Activated CD4-positive, alpha-beta T cell treated with anti-CD3 and anti-CD28 coated beads for 36 hours (primary cell): ENCODE data around the gene GCC2. TPM values are rescaled to one million over a fixed set of nuclear protein-coding genes. Genes with fewer than 3 reads are reported as not detected.
"Not testable (repeated sequence)": the region's sequence is repeated elsewhere in the genome, so short reads cannot be mapped to it uniquely, and the experiment has no call there.

Source experiments
- ATAC-seq: fragments of 200-7000 bp; cut with Tn5 transposase; one replicate; pipeline ENCODE4 v1.10.0; 2021; ENCODE audit warnings: mild to moderate bottlenecking, moderate library complexity
- CTCF ChIA-PET: fragments of 350-600 bp; sonication (Branson Sonifier 250); formaldehyde crosslinking; loops from one replicate; lab custom pipeline; 2021; ENCODE audit warnings: antibody characterized with exemption; lab: Charles Lee
- POLR2A ChIA-PET: fragments of 350-600 bp; sonication (Branson Sonifier 250); formaldehyde crosslinking; loops from one replicate; lab custom pipeline; 2021; ENCODE audit warnings: antibody characterized with exemption, inconsistent platforms; lab: Charles Lee
- DNase-seq: peaks from one replicate; pipeline ENCODE4 v3.0.0-alpha.2; 2020
- H3K27ac Mint-ChIP-seq: one replicate; pipeline ENCODE4 v1.8.0; 2021; ENCODE audit warnings: mixed read lengths
- H3K27me3 Mint-ChIP-seq: one replicate; pipeline ENCODE4 v1.8.0; 2021; ENCODE audit warnings: mixed read lengths
- H3K36me3 Mint-ChIP-seq: one replicate; pipeline ENCODE4 v1.8.0; 2021; ENCODE audit warnings: low read depth, mixed read lengths
- H3K4me1 Mint-ChIP-seq: one replicate; pipeline ENCODE4 v1.8.0; 2021; ENCODE audit warnings: mixed read lengths
- H3K4me3 Mint-ChIP-seq: one replicate; pipeline ENCODE4 v1.8.0; 2021; ENCODE audit warnings: mild to moderate bottlenecking, moderate library complexity, mixed read lengths
- H3K9me3 Mint-ChIP-seq: one replicate; pipeline ENCODE4 v1.8.0; 2021; ENCODE audit warnings: low read depth, mixed read lengths
- intact Hi-C, 2 experiments: fragments of 100-400 bp; cut with DNase I in 1 of 2; cut with micrococcal nuclease in 1 of 2; formaldehyde crosslinking; loops; one replicate each; pipeline versions ENCODE4 v1.14.2 to v1.15.1; 2022 to 2024; cut with DNase I, micrococcal nuclease
- total RNA-seq, 2 experiments: library from RNA; stranded (reverse); gene quantifications; one replicate each; pipeline ENCODE4 v1.2.3, GENCODE V29; 2021

GCC2 gene
- total RNA-seq, 2 experiments from 2014 or later: 47.8 to 51.3 TPM

DNA sequence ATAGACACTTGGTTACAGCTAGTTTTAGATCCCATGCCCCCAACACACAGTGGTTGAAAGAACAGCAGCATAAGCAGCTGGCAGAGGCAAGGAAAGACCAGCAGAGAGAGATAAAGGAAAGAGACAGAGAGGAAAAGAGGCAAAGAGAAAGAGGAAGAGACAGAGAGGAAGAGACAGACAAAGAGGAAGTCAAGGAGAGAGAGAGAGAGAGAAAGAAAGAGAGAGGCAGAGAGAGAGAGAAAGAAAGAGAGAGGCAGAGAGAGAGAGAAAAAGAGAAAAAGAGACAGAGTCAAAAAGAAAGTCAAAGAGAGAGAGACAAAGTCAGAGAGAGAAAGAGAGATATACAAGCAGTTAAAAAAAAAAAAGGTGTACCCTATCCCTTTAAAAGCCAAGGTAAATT lies 76.3 kb downstream of the GCC2 start:
- POLR2A ChIA-PET, intact Hi-C loops, H3K4me3 Mint-ChIP-seq, DNase-seq, CTCF ChIA-PET, H3K27ac Mint-ChIP-seq, H3K9me3 Mint-ChIP-seq, H3K4me1 Mint-ChIP-seq, H3K27me3 Mint-ChIP-seq, H3K36me3 Mint-ChIP-seq, ATAC-seq: not testable (repeated sequence)

DNA sequence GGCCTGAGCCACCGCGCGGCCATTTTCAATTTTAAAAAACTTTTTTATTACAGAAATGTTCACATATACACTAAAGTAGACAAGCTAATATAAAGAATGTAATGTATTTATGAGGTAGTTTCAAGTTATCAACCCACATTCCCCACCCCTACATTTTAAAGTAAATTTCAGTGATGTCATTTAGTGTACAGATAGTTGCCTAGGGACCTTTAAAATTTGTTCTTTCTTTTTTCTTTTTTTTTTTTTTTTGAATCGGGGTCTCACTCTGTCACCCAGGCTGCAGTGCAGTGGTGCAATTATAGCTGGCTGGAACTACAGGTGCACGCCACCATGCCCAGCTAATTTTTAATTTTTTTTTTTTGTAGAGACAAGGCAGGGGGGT lies 82.7 kb downstream of the GCC2 start:
- H3K4me3 Mint-ChIP-seq: peak overlapping the region; percentile 69
- H3K36me3 Mint-ChIP-seq: peaks cover 4% of the 10 kb centered on the region
- H3K4me1 Mint-ChIP-seq: peaks cover 31% of the 10 kb centered on the region
- no peaks in the 10 kb centered on the region for H3K27me3 Mint-ChIP-seq
- POLR2A ChIA-PET: interaction anchor here (0.7 kb wide), 2 partner anchors 56 to 607 kb away, joined by 4 to 5 read pairs; no protein-coding TSS in a partner anchor
- intact Hi-C loops: loop anchor here in 1 of 2 experiments (5.0 kb wide), 1 partner anchor 91 kb away; no protein-coding TSS in a partner anchor
- no peak overlapping the region for H3K27ac Mint-ChIP-seq
- ATAC-seq (no peak), DNase-seq (no peak)
- CTCF ChIA-PET: interaction anchor here (0.6 to 1.2 kb wide), 3 partner anchors 31 to 52 kb away, joined by 3 to 4 read pairs (median 3); no protein-coding TSS in a partner anchor
- H3K9me3 Mint-ChIP-seq: no peaks in the 10 kb centered on the region

DNA sequence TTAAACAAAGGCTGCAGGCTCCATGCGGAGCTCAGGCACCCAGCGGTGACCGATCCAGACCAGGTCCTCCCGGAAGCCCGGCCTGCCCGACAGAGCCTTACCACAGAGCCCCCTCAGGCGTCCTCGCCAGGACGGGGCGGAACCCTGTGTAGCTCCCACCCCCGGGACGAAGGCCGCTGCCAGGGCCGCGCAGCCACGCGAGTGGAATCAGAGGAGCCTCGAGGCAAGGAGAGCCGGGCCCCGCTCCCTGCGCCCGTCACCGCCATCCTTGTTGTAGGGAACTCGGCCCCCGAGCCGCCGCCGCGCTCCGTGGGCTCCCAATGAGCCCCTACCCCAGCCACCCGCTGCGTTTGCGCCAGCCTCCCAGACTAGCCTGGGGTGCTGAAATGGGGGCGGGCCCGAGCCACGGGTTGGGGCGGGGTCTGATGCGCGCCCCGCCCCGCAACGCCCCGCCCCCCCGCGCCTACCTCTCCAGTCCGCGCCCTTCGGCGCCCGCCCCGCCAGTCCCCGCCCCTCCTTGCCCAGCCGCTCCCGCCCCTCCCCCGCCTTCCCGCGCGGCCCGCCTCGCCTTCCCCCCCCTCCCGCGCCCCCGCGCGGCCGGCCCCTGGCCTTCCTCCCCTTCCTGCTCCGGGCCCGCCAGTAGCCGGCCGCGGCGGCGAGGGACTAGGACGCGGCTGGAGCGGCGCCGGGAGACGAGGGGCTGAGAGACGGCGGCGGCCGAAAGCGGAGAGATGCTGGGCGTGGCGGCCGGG lies 85.0 kb downstream of the GCC2 start, which contains the start of gene LIMS1:
Gene LIMS1, plus strand, starts transcription at position 639 of the 752 bp plus-strand sequence. Its CDS starts 93 bp downstream, at position 732.
- H3K36me3 Mint-ChIP-seq: peaks cover 8% of the 10 kb centered on the region
- H3K4me3 Mint-ChIP-seq: peak within 1 kb of the TSS; percentile 89
- H3K27ac Mint-ChIP-seq: peak within 1 kb of the TSS; percentile 89
- DNase-seq (peak; percentile 95), ATAC-seq (peak; percentile 89)
- H3K27me3 Mint-ChIP-seq: no peaks in the 10 kb centered on the region
- CTCF ChIA-PET: interaction anchor here (0.7 kb wide), 1 partner anchor 104 kb away, joined by 8 read pairs; no protein-coding TSS in a partner anchor
- H3K9me3 Mint-ChIP-seq: no peaks in the 10 kb centered on the region
- POLR2A ChIA-PET: interaction anchor here (0.6 to 1.4 kb wide), 3 partner anchors 85 to 506 kb away, joined by 3 to 5 read pairs (median 3); partner anchors contain the start of gene GCC2
- intact Hi-C loops: loop anchor here (1.0 to 5.0 kb wide), 6 partner anchors 47 to 252 kb away; partner anchors contain the start of genes GCC2 (in 2 of the 2), CCDC138 (in 1 of the 2) and RANBP2 (in 1 of the 2)
- peaks cover 44% of the 10 kb centered on the region for H3K4me1 Mint-ChIP-seq

DNA sequence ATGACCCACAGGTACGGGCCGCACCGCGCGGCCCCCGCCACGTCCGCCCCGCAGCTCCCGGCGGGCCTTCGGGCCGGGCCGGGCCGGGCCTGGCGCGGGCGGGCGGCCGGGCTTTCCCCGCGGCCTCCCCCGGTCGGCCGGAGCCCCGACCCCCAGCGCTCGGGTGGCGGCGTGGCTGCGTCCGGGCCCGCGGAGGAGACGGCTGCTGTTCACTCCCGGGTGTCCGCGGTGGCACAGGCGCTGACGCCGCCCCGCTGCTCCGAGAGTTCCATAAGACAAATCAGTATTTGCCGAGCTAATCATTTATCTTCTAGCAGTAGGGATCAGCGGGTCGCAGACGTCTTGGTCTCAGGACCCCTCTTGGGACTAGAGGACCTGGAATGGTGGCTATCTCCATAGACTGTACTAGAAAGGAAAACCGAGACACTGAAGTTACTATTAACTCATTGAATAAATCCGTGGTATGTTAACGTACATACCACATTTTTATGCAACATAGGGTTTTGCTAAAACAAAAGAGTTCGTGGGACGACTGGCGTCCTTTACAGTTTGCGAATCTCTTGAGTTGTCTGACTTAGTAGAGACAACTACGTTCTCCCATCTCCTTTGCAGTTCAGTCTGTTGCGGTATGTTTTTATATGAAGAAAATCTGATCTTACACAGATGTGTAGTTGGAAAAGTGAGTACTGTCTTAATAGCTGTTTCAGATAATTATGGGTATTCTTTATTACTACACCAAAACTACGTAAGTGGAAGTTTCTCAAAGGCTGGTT lies 85.8 kb downstream of the GCC2 start:
- peak; percentile 27 for ATAC-seq
- H3K4me3 Mint-ChIP-seq: peak overlapping the region; percentile 89
- CTCF ChIA-PET: interaction anchor here (0.8 to 1.4 kb wide), 7 partner anchors 37 to 101 kb away, joined by 3 to 5 read pairs (median 3); partner anchors contain the start of gene GCC2
- H3K36me3 Mint-ChIP-seq: peaks cover 8% of the 10 kb centered on the region
- no peaks in the 10 kb centered on the region for H3K27me3 Mint-ChIP-seq
- peaks cover 44% of the 10 kb centered on the region for H3K4me1 Mint-ChIP-seq
- peak; percentile 62 for DNase-seq
- intact Hi-C loops: loop anchor here (1.0 to 5.0 kb wide), 6 partner anchors 46 to 252 kb away; partner anchors contain the start of genes GCC2 (in 2 of the 2), CCDC138 (in 1 of the 2) and RANBP2 (in 1 of the 2)
- H3K9me3 Mint-ChIP-seq: no peaks in the 10 kb centered on the region
- POLR2A ChIA-PET: interaction anchor here (0.6 kb wide), 1 partner anchor 18 kb away, joined by 3 read pairs; no protein-coding TSS in a partner anchor
- peak overlapping the region; percentile 81 for H3K27ac Mint-ChIP-seq

DNA sequence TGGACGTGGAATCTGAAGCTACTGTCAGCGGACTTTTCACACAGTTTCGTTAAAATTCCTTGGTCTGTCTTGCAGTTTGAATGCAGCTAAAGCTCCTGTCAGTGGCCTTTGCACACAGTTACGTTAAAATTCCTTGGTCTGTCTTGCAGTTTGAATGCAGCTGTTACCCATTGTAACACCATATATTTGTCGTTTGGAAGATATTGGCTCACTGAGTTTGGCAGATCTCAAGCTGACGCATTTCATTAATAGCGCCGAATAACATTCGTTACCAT lies 86.3 kb downstream of the GCC2 start:
- no peak for ATAC-seq
- Mint-ChIP-seq H3K9me3 (no peaks in the 10 kb centered on the region), H3K36me3 (peaks cover 8% of the 10 kb centered on the region), H3K4me1 (peaks cover 43% of the 10 kb centered on the region), H3K27ac (peak overlapping the region; percentile 81), H3K27me3 (no peaks in the 10 kb centered on the region), H3K4me3 (peak overlapping the region; percentile 89)
- ChIA-PET CTCF (interaction anchor here (0.8 to 1.4 kb wide), 7 partner anchors 37 to 101 kb away, joined by 3 to 5 read pairs (median 3); partner anchors contain the start of gene GCC2), POLR2A (interaction anchor here (0.6 kb wide), 1 partner anchor 17 kb away, joined by 3 read pairs; no protein-coding TSS in a partner anchor)
- intact Hi-C loops: loop anchor here in 1 of 2 experiments (2.0 kb wide), 1 partner anchor 46 kb away; no protein-coding TSS in a partner anchor
- DNase-seq: no peak

DNA sequence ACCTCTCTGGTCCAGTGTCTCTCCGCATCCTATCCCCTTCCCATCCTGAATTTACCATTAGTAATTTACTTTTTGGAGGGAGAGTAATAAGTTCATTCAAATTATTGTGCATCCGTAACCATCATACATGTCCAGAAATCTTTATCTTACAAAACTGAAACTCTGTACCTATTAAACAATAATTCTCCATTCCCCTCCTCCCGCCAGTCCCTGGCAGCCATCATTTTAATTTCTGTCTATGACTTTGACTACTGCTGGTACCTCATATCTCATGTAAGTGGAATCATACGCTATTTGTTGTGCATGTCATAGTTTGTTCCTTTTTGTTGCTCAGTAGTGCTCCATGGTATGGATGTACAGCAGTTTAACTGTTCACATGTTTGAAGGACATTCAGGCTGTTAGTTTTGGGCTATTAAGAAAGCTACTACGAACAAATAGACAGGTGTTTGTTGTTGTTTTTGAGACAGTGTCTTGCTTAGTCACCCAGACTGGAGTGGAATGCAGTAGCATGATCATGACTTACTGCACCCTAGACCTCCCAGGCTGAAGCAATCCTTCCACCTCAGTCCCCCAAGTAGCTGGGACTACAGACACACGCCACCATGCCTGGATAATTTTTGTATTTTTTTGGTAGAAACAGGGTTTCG lies 87.3 kb downstream of the GCC2 start:
- DNase-seq (no peak), ATAC-seq (no peak)
- H3K4me3 Mint-ChIP-seq: peak overlapping the region; percentile 89
- ChIA-PET POLR2A (interaction anchor here (0.6 kb wide), 1 partner anchor 58 kb away, joined by 3 read pairs; no protein-coding TSS in a partner anchor), CTCF (interaction anchor here (1.3 to 1.4 kb wide), 4 partner anchors 48 to 88 kb away, joined by 3 to 4 read pairs (median 4); partner anchors contain the start of gene GCC2)
- peaks cover 8% of the 10 kb centered on the region for H3K36me3 Mint-ChIP-seq
- no peak overlapping the region for H3K27ac Mint-ChIP-seq
- H3K4me1 Mint-ChIP-seq: peaks cover 34% of the 10 kb centered on the region
- no peaks in the 10 kb centered on the region for H3K27me3 Mint-ChIP-seq
- intact Hi-C loops: no loop called here
- H3K9me3 Mint-ChIP-seq: no peaks in the 10 kb centered on the region

DNA sequence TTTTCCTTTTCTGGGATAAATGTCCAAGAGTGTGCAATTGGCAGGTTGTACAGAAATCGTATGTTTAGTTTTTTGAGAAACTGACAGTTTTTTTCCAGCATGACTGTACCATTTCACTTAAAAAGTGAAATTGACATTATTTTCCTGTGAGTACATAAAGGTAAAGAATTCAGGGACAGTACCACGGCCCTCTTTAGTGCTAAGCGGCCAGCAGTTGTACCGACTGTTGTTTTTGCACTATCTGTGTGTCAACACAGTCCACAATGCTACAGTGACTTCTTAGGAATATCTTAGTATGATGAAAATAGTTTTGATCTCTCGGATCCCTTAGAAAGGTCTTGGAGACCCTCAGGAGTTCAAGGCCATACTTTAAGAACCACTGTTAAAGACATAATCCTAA lies 87.9 kb downstream of the GCC2 start:
- ATAC-seq (no peak), DNase-seq (no peak)
- peaks cover 8% of the 10 kb centered on the region for H3K36me3 Mint-ChIP-seq
- CTCF ChIA-PET: no interaction called here
- H3K27me3 Mint-ChIP-seq: no peaks in the 10 kb centered on the region
- POLR2A ChIA-PET: no interaction called here
- H3K9me3 Mint-ChIP-seq: no peaks in the 10 kb centered on the region
- H3K27ac Mint-ChIP-seq: no peak overlapping the region
- H3K4me3 Mint-ChIP-seq: no peak overlapping the region
- H3K4me1 Mint-ChIP-seq: peaks cover 33% of the 10 kb centered on the region
- intact Hi-C loops: no loop called here

DNA sequence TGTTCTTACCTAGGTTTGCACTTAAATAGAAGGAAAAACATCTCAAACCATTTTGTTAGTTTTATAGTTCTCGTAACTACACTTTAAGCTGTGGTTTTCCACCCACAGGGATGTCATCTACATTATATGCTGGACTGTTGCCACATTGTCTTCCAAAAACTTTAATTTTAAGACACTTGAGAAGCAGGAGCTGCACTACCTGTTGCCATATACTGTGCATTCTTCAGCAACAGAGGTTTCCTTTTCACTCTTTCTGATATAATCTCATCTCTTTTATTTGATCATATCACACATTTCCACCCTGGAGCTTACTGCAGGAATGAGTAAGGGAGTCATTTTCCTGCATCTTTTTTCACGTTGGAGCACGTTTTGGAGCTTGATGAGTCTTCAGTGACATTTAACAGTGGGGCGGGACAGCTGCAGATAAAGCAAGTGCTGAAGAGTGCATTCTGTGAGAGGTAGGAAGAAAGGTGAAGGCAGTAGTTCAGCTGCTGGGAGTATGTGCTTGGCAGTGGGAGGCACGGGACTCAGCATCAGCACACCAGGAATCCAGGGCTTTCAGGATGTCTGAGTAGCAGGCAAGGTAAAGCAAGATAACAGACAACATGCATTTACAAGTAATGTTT lies 89.1 kb downstream of the GCC2 start:
- no peak for DNase-seq
- CTCF ChIA-PET: interaction anchor here (0.6 kb wide), 1 partner anchor 48 kb away, joined by 3 read pairs; no protein-coding TSS in a partner anchor

DNA sequence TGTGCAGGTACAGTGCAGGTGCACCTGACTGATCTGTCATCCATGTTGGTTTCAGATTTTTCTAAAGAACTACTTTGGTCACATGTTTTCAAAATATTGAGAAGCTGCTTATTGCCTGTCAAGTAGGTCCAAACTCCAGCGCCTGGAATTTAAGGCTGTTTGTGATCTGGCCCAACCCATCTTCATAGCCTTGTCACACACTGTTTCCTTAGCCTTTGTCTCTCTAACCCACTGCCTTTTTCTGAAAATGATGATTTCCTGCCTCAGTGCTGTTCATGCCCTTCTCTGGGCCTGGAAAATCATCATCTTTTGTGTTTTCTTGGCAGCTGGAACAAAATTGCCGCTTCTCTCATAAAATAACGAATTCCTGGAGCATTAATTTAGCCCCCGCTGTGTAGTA lies 92.4 kb downstream of the GCC2 start:
- CTCF ChIA-PET: interaction anchor here (1.1 to 1.8 kb wide), 3 partner anchors 19 to 43 kb away, joined by 3 to 4 read pairs (median 4); no protein-coding TSS in a partner anchor
- POLR2A ChIA-PET: no interaction called here
- intact Hi-C loops: no loop called here
- Mint-ChIP-seq H3K36me3 (peaks cover 6% of the 10 kb centered on the region), H3K9me3 (no peaks in the 10 kb centered on the region), H3K27ac (no peak overlapping the region), H3K4me1 (peaks cover 20% of the 10 kb centered on the region), H3K27me3 (no peaks in the 10 kb centered on the region), H3K4me3 (no peak overlapping the region)
- DNase-seq (no peak), ATAC-seq (no peak)

More for the DNA sequence above, 89.1 kb downstream of the GCC2 start:
- peaks cover 10% of the 10 kb centered on the region for H3K36me3 Mint-ChIP-seq
- H3K9me3 Mint-ChIP-seq: no peaks in the 10 kb centered on the region
- ATAC-seq: no peak
- no peaks in the 10 kb centered on the region for H3K27me3 Mint-ChIP-seq
- intact Hi-C loops: no loop called here
- H3K27ac Mint-ChIP-seq: no peak overlapping the region
- no peak overlapping the region for H3K4me3 Mint-ChIP-seq
- POLR2A ChIA-PET: no interaction called here
- peaks cover 34% of the 10 kb centered on the region for H3K4me1 Mint-ChIP-seq

DNA sequence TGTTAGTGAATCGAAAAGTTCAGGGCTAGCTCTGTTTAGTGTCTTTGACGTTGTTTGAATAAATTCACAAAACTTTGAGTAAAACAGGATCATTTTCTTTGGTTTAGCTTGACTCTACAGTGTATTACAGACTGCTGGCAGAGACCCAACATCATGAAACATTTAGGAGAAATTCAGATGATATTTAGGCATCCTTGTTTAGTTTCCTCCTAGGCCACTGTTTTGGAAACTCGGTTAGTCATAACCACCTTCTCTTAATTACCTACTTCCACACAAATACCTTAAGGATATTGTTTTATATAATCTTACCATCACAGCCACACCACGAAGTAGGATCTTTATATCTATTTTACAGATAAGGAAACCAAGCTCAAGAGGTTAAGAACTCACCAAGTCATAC lies 93.1 kb downstream of the GCC2 start:
- peak overlapping the region; percentile 10 for H3K27ac Mint-ChIP-seq

More for the DNA sequence above, 93.1 kb downstream of the GCC2 start:
- no peak for ATAC-seq
- POLR2A ChIA-PET: no interaction called here
- H3K4me1 Mint-ChIP-seq: peaks cover 19% of the 10 kb centered on the region
- H3K4me3 Mint-ChIP-seq: no peak overlapping the region
- intact Hi-C loops: no loop called here
- no peak for DNase-seq
- no peaks in the 10 kb centered on the region for H3K9me3 Mint-ChIP-seq
- peaks cover 6% of the 10 kb centered on the region for H3K36me3 Mint-ChIP-seq
- no peaks in the 10 kb centered on the region for H3K27me3 Mint-ChIP-seq
- CTCF ChIA-PET: interaction anchor here (1.2 to 1.8 kb wide), 2 partner anchors 38 to 42 kb away, joined by 4 read pairs; no protein-coding TSS in a partner anchor
